A549 (cell line): ENCODE measurements around the gene CIRBP.
"Not testable (repeated sequence)": the region's sequence is repeated elsewhere in the genome, so short reads cannot be mapped to it uniquely, and the experiment has no call there.

ENCODE experiments used
- CEBPB ChIP-seq, 2 experiments: fragments of >200 bp in 1 of 2; sonication (Bioruptor Twin) in 1 of 2; formaldehyde crosslinking in 1 of 2; IDR thresholded peaks; 2 replicates each; pipeline ENCODE4 v1.6.1; 2012 to 2016
- HOXA7 ChIP-seq: fragments of 250-450 bp; sonication (Bioruptor Pico); IDR thresholded peaks from 2 replicates; pipeline ENCODE4 v1.5.0; 2020; ENCODE audit warnings: mild to moderate bottlenecking, moderate library complexity
- JUNB ChIP-seq: fragments of >200 bp; sonication (Bioruptor Twin); formaldehyde crosslinking; IDR thresholded peaks from 2 replicates; pipeline ENCODE4 v1.6.1; 2016
- NFE2L2 ChIP-seq: fragments of 150-350 bp; conservative IDR thresholded peaks from 2 replicates; pipeline ENCODE4 v1.6.1; 2014; ENCODE audit warnings: low read length
- POLR2A ChIP-seq: IDR thresholded peaks from 2 replicates; pipeline ENCODE4 v1.6.1; 2012; ENCODE audit warnings: mild to moderate bottlenecking, low read length
- RAD21 ChIP-seq, 2 experiments: fragments of >200 bp in 1 of 2; sonication (Bioruptor Twin) in 1 of 2; formaldehyde crosslinking in 1 of 2; IDR thresholded peaks in 1 of 2; conservative IDR thresholded peaks in 1 of 2; 2 replicates in 1 of 2; 3 replicates in 1 of 2; pipeline ENCODE4 v1.6.1; 2012 to 2018; ENCODE audit warnings: inconsistent platforms in 1 of 2
- RCOR1 ChIP-seq: fragments of 150-350 bp; IDR thresholded peaks from 2 replicates; pipeline ENCODE4 v1.6.1; 2014; ENCODE audit warnings: antibody characterized with exemption, low read length, low read depth
- RNF2 ChIP-seq: fragments of 200-600 bp; sonication (generic); IDR thresholded peaks from 2 replicates; pipeline ENCODE4 v1.6.1; 2016; ENCODE audit warnings: low read depth, mild to moderate bottlenecking, antibody characterized with exemption, moderate library complexity, borderline replicate concordance
- SREBF2 ChIP-seq: fragments of 450-650 bp; IDR thresholded peaks from 2 replicates; pipeline ENCODE4 v1.6.1; 2014; ENCODE audit warnings: mild to moderate bottlenecking, moderate library complexity
- TF ChIP-seq, protein P1 (sequence below): fragments of >200 bp; sonication (Bioruptor Twin); formaldehyde crosslinking; IDR thresholded peaks from 3 replicates; pipeline ENCODE4 v1.5.1; 2016
- TF ChIP-seq, protein P2 (sequence below): fragments of 200-600 bp; sonication (generic); IDR thresholded peaks from 2 replicates; pipeline ENCODE4 v1.6.1; 2016; ENCODE audit warnings: antibody characterized with exemption, mild to moderate bottlenecking, moderate library complexity
- TF ChIP-seq, protein P3 (sequence below): IDR thresholded peaks from 2 replicates; pipeline ENCODE4 v1.6.1; 2012
- TF ChIP-seq, protein P4 (sequence below): IDR thresholded peaks from 2 replicates; pipeline ENCODE4 v1.6.1; 2012
- TF ChIP-seq, protein P5 (sequence below): fragments of 450-650 bp; IDR thresholded peaks from 2 replicates; pipeline ENCODE4 v1.6.1; 2014; ENCODE audit warnings: antibody characterized with exemption

DNA sequence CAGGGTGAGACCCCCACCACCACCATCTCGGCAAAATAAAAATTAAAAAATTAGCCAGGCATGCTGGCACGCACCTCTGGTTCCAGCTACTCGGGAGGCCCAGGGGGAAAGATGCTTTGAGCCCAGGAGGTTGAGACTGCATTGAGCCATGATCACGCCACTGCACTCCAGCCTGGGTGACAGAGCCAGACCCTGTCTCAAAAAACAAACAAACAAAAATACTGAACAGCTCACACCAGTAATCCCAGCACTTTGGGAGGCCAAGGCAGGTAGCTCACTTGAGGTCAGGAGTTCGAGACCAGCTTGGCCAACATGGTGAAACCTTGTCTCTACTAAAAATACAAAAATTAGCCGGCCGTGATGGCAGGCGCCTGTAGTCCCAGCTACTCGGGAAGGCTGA, 36.2 kb downstream of the CIRBP start:
- not testable (repeated sequence) for TF ChIP-seq POLR2A; RNF2; RAD21 (conservative IDR thresholded peaks at IDR 0.05 in 1 of 2, IDR thresholded peaks at IDR 0.05 in 1 of 2); CEBPB (IDR thresholded peaks at IDR 0.05); HOXA7 (CRISPR knock-in tag); SREBF2; NFE2L2; RCOR1; JUNB
- TF ChIP-seq, protein P1, sequence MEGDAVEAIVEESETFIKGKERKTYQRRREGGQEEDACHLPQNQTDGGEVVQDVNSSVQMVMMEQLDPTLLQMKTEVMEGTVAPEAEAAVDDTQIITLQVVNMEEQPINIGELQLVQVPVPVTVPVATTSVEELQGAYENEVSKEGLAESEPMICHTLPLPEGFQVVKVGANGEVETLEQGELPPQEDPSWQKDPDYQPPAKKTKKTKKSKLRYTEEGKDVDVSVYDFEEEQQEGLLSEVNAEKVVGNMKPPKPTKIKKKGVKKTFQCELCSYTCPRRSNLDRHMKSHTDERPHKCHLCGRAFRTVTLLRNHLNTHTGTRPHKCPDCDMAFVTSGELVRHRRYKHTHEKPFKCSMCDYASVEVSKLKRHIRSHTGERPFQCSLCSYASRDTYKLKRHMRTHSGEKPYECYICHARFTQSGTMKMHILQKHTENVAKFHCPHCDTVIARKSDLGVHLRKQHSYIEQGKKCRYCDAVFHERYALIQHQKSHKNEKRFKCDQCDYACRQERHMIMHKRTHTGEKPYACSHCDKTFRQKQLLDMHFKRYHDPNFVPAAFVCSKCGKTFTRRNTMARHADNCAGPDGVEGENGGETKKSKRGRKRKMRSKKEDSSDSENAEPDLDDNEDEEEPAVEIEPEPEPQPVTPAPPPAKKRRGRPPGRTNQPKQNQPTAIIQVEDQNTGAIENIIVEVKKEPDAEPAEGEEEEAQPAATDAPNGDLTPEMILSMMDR, result not testable (repeated sequence)
- TF ChIP-seq, protein P2, sequence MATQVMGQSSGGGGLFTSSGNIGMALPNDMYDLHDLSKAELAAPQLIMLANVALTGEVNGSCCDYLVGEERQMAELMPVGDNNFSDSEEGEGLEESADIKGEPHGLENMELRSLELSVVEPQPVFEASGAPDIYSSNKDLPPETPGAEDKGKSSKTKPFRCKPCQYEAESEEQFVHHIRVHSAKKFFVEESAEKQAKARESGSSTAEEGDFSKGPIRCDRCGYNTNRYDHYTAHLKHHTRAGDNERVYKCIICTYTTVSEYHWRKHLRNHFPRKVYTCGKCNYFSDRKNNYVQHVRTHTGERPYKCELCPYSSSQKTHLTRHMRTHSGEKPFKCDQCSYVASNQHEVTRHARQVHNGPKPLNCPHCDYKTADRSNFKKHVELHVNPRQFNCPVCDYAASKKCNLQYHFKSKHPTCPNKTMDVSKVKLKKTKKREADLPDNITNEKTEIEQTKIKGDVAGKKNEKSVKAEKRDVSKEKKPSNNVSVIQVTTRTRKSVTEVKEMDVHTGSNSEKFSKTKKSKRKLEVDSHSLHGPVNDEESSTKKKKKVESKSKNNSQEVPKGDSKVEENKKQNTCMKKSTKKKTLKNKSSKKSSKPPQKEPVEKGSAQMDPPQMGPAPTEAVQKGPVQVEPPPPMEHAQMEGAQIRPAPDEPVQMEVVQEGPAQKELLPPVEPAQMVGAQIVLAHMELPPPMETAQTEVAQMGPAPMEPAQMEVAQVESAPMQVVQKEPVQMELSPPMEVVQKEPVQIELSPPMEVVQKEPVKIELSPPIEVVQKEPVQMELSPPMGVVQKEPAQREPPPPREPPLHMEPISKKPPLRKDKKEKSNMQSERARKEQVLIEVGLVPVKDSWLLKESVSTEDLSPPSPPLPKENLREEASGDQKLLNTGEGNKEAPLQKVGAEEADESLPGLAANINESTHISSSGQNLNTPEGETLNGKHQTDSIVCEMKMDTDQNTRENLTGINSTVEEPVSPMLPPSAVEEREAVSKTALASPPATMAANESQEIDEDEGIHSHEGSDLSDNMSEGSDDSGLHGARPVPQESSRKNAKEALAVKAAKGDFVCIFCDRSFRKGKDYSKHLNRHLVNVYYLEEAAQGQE, result not testable (repeated sequence)
- TF ChIP-seq, protein P3, sequence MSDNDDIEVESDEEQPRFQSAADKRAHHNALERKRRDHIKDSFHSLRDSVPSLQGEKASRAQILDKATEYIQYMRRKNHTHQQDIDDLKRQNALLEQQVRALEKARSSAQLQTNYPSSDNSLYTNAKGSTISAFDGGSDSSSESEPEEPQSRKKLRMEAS, result not testable (repeated sequence)
- TF ChIP-seq, protein P4, sequence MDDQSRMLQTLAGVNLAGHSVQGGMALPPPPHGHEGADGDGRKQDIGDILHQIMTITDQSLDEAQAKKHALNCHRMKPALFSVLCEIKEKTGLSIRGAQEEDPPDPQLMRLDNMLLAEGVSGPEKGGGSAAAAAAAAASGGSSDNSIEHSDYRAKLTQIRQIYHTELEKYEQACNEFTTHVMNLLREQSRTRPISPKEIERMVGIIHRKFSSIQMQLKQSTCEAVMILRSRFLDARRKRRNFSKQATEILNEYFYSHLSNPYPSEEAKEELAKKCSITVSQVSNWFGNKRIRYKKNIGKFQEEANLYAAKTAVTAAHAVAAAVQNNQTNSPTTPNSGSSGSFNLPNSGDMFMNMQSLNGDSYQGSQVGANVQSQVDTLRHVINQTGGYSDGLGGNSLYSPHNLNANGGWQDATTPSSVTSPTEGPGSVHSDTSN, result not testable (repeated sequence)
- TF ChIP-seq, protein P5, sequence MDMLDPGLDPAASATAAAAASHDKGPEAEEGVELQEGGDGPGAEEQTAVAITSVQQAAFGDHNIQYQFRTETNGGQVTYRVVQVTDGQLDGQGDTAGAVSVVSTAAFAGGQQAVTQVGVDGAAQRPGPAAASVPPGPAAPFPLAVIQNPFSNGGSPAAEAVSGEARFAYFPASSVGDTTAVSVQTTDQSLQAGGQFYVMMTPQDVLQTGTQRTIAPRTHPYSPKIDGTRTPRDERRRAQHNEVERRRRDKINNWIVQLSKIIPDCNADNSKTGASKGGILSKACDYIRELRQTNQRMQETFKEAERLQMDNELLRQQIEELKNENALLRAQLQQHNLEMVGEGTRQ, result not testable (repeated sequence)
